NCI-H1436 treated with DMSO at 0.1 percent for 48 hours (cell line): Measurements from ENCODE around the gene MRRF.
A peak's percentile ranks its signal among the peaks of the same experiment; 100 is the strongest.

ENCODE experiments used
- DNase-seq: peaks from one replicate; lab custom pipeline; 2025; lab: John Stamatoyannopoulos, UW

MRRF gene

DNA sequence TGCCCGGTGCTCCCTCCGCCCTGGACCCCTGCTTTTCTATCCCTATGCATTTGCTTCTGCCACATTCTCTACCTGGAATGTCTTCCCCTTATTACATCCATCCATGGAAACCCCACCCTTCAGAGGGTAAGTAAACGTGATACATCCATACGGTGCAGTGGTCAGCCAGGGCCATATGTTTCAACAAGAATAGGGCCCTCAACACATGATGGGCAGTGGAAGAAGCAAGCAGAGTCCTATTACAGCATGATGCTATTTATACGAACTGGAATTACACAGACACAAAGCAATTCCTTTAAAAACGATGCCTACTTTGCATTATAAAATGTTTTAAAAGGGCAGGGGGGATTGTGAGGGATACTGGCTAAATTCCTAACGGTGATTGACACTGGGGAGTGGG lies 68.0 kb downstream of the MRRF start:
- no peak for DNase-seq

DNA sequence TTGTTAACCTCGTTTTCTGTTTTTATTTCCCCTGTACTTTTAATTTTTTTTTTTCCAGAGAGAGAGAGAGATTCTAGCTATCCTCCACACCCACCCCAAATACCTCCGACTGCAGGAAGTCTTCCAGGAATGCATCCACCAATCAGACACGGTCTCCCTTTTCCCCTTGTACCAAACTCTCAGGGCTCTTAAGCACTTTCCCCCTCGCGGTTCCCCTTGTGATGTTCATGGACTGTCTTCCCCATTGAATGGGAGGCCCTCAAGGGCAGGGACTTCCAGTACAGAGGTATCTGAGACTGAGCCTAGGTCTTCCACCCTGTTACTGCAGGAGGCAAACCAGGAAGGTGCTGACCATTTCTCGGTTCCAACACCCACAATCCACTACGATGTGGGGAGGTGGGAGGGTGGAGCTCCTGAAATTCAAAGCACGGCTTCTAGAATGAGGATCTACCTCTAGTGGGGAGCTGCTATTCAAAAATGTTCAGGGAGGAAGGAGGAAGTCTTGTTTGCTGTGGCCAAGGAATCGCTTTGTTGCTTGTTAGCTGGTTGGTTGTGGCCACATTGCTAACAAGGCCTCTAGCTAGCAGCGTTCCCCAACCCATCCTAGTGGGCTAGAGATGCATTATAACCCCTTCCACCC lies 68.6 kb downstream of the MRRF start:
- no peak for DNase-seq

DNA sequence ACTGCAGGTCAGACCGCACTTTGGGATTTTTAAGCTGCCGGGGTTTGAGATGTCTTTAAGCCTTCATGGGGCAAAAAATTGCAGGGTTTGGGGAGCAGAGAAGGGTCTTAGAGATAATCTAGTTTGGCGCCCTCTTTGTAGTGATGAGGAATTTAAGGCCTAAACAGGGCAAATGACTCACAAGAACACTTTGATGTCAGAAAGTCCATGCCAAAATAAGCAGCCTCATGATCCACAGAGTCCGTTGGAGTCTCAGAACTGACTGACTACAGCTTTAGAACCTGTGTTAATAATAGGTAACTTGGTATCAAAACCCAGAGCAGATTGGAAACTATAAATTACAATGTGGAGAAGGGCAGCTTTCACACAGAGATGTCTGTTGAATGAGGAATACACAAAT lies 70.2 kb downstream of the MRRF start:
- no peak for DNase-seq

DNA sequence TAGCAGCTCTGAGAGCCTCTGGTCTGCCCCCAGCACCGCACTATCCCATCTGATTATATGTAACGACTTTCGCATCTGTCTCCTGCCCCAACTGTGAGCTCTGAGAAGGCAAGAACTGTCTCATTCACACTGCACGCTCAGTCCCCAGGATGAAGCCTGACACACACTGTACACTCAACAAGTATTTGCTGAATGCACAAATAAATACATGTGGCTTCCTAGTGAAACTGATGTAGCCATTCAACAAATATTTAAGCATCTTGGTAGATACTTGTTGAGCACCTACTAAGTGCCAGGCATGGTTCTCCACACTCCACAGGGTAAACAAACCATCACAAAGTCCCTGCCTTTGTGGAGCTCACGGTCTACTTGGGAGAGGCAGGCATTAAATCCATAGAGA lies 71.5 kb downstream of the MRRF start:
- DNase-seq: no peak

DNA sequence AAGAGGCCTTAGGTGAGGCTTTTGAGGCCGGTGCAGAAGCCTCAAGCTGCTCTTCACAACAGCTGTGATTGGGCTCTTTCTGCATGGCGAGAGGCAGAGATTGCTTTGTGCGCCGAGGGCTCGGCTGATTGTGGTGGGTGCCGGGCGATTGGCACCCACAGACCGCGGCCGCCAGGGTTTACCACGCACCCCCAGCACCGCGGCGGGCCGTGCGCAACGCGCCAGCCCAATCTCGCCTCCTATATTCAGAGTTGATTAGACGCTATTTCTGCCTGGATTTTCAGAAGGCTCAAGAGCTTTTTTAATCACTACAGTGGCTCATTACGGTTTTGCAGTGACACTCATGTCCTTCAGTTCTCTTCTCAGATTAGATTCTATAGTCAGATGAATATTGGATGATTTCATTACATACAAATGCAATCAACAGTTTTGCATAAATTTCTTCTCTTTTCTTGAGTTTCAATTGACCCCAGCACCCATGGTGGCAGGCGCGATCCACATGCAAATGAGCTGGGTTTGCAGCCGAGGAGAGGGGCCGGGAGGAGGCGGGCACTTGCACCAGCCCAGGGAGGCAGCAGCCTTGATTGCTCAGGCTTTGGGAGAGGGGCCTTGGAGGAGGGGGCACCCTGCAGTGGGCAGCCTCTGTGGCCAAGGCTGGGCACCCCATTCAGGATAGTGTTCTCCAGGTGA lies 72.3 kb downstream of the MRRF start:
- DNase-seq: no peak

DNA sequence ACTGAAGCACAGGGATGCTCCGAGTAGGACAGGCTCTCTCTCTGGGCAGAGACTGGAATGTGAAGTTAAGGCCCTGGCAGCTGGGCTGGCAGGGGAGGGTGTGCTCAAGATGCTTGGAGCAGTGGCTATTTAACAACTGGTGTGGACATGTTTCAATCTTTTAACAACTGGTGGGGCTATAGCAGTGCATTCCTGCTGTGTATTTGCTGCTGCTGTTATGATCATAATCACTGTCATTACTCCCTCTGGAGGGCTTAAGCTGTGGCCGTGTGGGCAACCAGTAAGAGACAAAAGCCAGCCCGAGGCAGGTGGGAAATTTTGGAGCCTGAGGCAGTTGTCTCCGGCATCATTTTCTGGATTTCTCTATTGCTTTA lies 72.9 kb downstream of the MRRF start:
- DNase-seq: no peak

DNA sequence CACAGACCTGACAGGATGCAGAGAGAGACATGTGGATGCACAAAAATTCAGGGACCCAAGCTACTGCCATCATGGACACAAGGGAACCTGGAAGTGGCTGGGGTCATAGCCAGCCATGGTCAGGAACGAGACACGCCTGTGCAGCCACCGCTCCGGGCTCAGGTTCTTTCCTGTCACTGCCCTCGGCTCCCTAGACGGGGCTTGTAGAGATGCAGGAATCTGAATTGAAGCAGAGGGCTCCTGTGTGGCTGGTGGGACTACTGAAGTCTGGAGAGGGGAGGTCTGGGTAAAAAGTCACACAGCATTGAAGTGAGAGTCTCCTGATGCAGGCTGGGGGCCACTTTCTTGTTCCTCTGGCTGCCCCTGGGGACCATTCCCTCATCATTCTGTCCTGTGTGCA lies 73.9 kb downstream of the MRRF start:
- DNase-seq: no peak

DNA sequence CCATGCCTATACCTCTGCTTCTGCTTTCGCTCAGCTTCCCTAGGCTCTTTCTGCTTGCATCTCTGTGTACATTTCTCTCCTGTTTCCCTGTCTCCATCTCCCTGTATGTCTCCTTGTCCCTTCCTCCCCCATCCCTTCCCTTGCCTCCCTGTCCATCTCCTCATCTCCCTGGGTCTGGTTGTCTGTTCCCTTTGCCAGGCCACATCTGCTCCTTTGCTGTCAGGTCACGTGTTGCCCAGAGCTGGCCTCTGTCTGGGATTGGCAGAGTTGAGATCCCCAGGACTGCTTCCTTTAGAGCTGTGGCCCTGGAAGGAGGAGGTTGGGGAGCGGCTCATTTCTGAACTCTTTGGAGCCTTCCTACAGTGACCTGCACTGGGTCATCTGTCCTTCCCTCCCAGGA lies 74.3 kb downstream of the MRRF start:
- DNase-seq: no peak

DNA sequence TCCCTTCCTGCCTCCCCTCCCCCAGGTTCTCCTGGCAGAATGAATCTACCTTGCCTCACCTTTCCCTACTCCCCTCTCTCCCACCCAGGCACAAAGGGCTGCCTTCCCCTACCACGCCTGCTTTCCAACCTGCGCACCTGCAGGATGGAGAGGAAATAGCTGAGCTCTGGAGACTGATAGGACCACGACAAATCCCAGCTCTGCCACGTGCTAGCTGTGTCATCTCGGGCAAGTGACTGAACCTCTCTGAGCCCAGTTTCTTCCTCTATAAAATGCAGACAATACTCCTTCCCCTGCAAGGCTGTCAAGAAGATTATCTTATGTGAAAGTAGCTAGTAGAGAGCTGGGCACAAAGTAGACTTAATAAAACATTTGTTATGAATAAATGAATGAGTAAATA lies 74.9 kb downstream of the MRRF start:
- DNase-seq: no peak

DNA sequence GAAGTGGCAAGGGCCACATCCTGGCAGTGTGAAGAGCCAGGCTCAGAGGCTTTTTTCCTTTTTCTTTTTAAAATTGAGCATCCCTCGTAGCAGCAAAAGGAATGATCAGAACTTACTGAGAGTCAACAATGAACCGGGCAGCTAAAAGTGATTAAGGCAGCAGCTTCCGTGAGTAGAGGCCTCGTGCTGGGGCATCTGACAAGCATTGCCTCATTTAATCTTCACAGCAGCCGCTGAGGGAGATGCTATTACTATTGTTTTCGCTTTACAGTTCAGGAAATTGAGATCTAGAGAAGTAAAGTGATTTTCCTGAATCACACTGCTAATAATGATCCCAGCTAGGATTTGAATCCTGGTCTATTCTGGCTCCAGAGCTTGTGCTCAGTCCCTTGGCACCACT lies 75.5 kb downstream of the MRRF start:
- no peak for DNase-seq

DNA sequence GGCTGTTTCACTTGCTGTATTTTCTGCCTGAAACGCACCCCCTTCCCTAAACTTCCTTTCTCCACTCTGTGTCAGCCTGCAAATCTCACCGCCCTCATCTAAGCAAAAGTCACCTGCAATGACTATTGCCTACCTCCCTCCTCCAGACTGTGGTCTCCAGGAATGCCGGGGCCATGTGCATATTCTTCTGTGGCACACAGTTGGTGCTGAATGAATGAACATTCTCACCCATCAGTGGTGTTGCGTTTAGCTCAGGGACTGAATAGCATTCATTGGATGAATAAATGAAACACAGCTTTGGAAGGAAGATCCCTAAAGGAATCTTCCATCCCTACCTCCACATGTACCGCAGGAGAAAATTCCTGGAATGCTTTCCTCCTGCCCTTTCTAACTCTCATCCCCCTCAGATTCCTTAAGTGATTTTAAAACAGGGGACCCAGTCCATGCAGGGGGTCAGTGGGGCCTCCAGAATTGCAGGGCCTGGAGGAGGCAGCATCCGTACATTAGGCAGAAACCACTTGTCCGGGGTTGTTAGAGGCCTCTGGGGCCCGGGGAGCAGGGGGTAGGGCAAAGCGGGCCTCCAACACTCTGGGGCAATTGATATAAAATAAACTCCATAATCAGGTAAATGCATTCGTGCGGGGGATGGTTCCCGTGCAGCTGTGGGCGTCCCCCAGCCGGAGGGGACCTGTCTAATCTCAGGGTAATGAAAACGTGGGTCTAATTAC lies 77.8 kb downstream of the MRRF start:
- no peak for DNase-seq

DNA sequence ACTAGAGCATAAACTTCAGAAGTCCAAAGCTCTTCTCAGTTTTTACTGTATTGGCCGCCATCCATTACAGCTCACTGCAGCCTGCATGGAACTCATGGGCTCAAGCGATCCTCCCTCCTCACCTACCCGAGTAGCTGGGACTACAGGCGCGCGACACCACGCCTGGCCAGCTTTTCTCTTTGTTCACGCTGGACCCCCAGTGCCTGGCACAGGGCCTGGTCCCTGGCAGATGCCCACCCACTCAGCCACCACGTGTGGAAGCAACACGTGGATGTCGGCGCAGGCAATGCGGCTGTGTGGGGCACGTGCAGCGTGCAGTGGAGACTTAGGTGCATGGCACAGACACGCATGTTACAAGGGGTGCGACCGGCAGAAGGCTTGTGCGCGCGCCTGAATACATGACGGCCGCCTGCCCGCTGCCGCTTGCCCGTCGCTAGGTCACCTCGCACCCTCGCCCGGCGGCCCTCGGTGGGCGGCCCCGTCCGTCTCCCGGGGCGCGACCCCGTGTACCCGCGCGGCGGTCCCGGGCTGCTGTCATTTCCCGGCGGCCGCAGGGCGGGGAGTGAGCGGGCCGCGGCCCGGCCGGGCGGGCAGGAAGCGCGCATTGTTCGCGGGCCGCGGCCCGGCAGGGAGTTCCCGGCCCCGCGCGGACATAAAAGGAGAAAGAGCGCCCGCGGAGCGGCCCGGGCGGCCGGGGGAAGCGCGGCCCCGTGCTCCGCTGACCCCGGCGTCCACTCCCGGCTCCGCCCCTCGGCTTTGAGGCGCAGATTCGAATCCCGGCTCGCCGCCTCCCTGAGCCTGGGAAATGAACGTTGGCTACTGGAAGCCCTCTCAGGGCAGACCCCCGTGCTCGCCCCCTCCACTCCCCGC lies 82.0 kb downstream of the MRRF start:
- no peak for DNase-seq

DNA sequence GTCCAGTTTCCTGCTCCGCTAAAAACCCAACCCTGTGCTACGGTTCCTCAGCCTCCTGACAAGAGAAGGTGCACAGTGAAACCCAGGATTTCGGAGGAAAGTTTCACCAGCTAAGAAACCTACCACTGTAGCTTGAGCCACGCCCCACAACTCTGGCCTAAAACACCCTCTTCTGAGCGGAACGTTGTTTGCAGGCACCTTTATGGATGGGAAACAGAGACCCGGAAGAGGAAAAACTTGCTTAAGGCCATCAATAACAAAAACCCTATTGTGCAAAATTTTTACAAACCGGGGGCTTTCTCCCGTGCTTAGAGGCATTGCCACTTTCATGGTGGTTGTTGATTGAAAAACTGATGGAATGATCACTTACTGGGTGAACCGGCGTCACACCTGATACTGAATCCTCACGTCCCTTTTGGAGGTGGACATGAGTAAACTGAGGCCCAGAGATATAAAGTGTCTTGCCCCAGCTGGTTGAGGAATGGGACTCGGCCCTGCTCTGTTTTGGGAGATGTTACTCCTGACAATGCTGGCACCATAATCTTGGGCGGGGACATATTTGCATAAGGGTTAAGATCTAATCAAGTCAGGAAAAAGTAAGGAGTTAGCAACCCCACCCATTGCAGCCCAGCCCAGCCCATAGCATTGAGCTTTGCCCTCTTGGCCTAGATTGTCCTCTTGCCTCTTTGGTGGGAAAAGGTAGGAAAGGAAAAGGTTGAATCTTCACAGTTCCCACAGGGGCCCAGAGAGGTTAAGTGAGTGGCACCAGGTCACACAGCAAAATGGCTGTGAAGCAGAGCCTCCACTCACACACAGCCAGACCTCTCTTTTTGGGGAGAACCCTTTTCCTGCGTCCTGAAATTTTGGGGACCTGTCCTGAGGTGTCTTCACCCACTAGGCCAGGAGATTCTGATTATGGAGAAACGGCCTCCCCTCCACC lies 82.9 kb downstream of the MRRF start:
- DNase-seq: no peak

DNA sequence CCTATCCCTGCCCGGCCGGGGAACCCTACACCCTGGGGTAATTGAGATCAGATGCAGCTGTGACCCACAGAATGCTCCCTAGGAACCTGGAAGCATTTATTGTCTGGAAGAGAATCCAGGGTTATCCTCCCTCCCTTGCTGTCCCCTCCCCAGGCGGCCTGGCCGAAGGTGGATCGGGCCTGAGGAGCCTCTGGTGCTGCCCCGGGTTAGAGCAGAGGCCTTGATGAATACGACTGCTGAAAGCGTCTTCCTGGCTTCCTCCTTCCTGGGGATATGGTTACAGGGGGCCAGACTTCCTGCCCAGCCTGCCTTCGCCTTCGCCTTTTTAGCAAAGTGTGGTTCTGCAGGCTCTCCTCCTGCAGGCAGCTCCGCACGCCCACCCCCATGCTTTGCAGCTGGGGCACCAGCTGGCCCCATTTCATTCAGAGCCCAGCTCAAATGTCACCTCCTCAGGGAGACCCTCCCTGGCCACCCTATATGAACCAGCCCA lies 83.7 kb downstream of the MRRF start:
- DNase-seq: no peak

DNA sequence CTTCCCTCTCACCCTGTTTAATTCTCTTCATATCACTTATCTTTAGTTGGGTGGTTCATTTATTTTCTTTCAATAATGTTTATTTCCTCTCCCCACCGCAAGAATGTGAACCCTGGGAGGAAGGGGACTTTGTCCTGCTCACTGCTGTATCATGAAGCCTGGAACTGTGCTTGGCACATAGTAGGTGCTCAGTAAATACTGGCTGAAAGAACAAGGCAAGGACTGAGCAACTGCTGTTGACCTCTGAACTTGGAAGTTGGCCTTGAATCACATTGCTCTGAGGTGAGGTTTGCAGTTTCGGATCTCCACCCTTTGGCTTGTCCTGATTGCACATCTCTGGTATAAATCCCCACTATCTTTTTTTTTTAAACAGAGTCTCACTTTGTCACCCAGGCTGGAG lies 84.1 kb downstream of the MRRF start:
- no peak for DNase-seq

DNA sequence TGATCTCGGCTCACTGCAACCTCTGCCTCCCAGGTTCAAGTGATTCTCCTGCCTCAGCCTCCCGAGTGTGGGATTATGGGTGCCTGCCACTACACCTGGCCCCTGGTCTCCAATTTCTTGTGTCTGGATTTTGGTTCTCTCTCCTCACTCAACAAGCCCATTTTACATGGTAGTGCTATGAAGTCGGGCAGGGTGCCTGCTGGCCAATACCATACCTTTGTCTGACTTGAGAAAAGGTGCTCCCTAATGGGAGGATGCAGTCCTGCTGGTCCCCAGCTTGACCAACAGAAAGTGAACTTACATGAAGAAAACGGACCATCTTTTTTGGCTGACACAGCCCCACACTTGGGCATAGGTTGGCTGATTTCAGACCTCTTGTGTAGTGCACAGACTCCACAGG lies 84.5 kb downstream of the MRRF start:
- no peak for DNase-seq

DNA sequence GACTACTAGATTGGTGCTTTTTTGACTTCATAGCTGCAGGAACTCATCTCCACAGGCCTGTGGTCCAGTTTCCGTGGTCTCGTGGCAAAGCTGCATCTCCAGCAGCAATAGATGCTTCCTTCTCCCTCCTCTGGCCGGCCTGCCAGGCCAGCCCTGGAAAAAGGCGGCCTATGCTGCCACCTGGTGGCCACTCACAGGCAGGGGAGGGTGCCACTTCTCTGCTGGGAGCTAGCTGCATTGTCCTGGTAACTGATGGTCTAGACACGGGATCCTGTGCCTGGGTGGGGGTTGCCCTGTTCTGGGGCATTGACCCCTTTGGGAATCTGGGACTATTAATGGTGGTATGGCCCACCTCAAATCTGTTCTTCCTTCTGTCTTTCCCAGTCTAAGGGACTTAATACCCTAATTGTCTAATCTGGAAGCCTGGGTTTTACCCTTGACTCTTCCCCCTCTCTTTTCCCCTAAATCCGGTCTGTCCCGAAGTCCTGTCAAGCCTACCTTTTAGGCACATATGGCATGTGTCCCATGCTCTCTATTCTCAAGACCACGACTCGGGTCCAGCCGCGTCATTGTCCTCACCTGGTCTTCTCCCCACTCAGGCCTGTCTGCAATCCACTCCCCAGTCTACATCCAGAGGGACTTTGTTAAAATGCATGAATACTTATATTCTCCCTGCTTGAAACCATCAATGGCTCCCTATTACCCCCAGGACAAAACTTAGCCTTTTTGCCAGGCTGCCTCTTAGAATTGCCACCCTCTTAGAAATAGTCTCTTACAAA lies 86.1 kb downstream of the MRRF start:
- DNase-seq: peak; percentile 9

DNA sequence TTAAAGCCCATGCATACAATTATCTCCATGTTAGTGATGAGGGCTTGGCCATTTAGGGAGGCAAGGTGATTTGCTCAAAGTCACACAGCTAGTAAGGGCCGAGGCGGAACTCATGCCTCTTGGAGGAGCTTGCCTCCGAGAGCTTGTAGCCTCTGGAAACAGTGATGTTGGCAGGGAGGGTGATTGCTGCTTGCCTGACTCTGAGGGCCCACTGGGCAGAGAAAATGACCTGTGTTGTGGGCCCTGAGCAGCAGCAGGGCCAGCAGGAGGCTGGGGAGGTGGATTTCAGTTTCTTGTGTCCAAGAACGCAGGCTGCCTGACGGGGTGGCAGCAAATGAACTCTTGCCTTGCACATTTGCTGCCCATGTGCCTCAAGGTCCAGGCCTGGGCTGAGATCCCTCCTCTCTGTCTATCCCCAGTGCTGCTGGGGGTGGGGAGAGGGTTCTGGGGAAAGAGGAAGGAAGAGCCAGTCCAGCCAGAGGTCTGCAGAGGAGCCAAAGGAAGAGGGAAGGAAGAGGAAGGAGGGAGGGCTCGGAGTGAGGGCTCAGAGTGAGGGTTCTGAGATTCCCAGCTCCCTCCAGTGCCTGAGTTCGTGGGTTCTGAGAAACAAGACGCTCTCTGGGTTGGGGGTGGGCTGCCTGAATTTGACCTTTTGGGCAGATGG lies 90.0 kb downstream of the MRRF start:
- DNase-seq: no peak

DNA sequence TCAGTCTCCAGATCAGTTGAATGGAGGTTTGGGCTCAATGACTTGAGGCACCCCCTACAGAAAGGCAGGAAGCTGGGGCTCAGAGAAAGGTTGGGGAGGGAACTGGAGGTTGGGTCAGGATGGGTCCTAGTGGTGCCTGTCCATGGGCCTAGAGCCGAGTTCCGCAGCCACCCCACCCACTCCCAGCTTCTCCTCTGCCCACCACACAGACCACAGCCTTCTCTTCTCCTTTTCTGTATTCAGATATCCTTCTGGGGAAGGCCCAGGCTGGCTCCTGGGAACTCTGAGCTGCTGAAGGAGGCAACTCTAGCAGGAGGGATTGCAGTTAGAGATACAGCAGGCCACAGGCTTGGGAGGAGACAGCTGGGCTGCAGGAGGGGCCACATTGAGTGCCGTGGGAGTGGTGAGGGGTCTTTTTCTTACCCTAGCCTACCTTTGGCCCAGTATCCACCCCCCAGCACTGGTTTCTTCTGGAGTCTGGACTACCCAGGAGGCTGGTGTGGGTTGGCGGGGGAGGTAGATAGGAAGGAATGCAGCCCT lies 90.7 kb downstream of the MRRF start:
- DNase-seq: no peak

DNA sequence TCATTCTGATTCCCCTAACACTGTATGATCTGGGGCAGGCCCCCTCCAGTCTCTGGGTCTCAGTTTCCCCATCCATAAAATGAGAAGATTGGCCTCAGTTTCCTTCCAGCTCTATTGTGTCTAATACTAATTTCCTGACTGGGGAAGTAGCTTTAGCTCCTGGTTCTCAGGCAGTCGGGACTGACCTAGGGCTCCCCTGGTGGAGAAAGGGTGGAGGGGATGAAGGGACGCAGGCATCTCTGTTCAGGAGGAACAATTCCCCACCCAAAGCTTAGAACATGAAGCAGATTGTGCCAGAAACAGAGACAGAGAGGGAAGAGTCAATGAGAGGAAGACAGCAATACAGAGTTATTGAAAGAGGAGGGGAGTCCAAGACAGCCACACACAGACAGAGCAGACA lies 91.9 kb downstream of the MRRF start:
- no peak for DNase-seq
